Heart left ventricle (tissue), 13 donors: ENCODE measurements around the gene STX11.

Experiments used
- CTCF ChIP-seq, 12 donors: fragments of 200-600 bp; sonication (generic) in 4 of 12; IDR thresholded peaks; one replicate each; pipeline versions ENCODE4 v1.5.0 to v1.8.0; 2018 to 2022; ENCODE audit warnings: antibody characterized with exemption in 12 of 12, mild to moderate bottlenecking in 5 of 12
- POLR2A ChIP-seq, 2 donors: fragments of 450-650 bp; IDR thresholded peaks; one replicate each; pipeline ENCODE4 v1.6.1; 2017; ENCODE audit warnings: antibody characterized with exemption in 2 of 2, mild to moderate bottlenecking in 2 of 2, moderate library complexity in 2 of 2
- donor health status: ischemic (EF 13 %, LVEDD 7.1; RV severe dilation, severe dysfunction).
- donor health status: DM: no; HTN: yes; CAD: no.
- donor health status: DM: no; HTN: no; CAD: no.
- donor health status: ischemic (EF 25% LVEDD 6.9; RV normal size, moderate dysfunction).
- donor health status: ischemic (EF 25% LVEDD 5.7; RV mildly dilated, moderate dysfunction).
- donor health status: ischemic (EF 35%, LVEDD 5.7; RV mildly dilated, moderate dysfunction).
- donor health status: nonischemic (EF 11% LVEDD 7.7; RV severe dilation, severe dysfunction).
- donor health status: DM: yes; HTN: yes; CAD: no.
- donor health status: PGD.
- donor health status: ischemic (EF 29% LVEDD 5.4; RV normal size, mild dysfunction).
- donor health status: nonischemic (EF 23%, LVEDD 6.1; RV moderate dilation, normal function).

GRCh38 chr6:144178323-144178722 is 28.0 kb downstream of the STX11 start:
- TF ChIP-seq CTCF (IDR thresholded peaks at IDR 0.05): no peak
- no peak for TF ChIP-seq POLR2A (IDR thresholded peaks at IDR 0.05)
